GM12891 (cell line): ENCODE measurements around the gene FAM216A.

ENCODE experiments used
- POLR2AphosphoS5 ChIP-seq: IDR thresholded peaks from 2 replicates; pipeline ENCODE4 v1.6.1; 2011; ENCODE audit warnings: low read depth, low read length, control low read depth
- TAF1 ChIP-seq: IDR thresholded peaks from 2 replicates; pipeline ENCODE4 v1.6.1; 2011; ENCODE audit warnings: low read depth, low read length, control low read depth

DNA sequence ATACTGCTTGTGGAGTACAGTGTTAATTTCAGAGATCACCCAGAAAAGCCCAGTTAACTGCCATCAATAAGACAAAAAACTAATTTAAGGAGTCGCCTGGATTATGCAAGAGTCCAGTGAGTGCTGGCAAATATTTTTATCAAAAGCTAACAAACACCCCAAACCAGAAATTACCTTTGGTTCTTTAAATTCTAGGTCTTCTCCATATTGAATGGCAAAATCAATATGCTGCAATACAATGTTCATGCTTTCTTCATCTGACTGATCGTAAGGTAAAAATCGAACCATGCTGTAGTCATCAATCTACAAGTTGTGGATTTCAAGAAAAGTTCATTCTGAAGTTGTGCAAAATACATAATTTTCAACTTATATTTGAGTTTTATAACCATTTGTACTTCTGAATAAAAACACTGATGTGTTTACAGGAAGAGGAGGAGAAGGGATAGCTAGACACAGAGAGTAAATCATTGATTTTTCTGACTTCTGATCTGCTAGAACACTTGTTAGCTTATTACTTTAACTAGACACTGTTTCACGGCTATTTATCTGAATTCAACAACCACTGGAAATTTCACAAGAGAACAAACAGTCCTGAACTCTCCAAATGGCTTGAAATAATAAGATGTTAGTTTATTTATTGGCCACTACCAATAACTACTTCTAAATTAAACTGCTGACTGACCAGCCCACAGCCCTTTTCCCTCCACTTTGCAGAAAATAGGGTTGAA is 14.9 kb upstream of the FAM216A start:
- TF ChIP-seq POLR2AphosphoS5 (no peak), TAF1 (no peak)
